GM18511 (cell line): ENCODE measurements around the gene SNTA1.
A peak's percentile ranks its signal among the peaks of the same experiment; 100 is the strongest.
"Not testable (repeated sequence)": the region's sequence is repeated elsewhere in the genome, so short reads cannot be mapped to it uniquely, and the experiment has no call there.

Experiments
- ATAC-seq: cut with Tn5 transposase; IDR thresholded peaks from one replicate; pipeline ENCODE4 v1.9.1; 2021; ENCODE audit warnings: mild to moderate bottlenecking, moderate library complexity; ENCODE audit not compliant: unreplicated experiment

Gene SNTA1

DNA sequence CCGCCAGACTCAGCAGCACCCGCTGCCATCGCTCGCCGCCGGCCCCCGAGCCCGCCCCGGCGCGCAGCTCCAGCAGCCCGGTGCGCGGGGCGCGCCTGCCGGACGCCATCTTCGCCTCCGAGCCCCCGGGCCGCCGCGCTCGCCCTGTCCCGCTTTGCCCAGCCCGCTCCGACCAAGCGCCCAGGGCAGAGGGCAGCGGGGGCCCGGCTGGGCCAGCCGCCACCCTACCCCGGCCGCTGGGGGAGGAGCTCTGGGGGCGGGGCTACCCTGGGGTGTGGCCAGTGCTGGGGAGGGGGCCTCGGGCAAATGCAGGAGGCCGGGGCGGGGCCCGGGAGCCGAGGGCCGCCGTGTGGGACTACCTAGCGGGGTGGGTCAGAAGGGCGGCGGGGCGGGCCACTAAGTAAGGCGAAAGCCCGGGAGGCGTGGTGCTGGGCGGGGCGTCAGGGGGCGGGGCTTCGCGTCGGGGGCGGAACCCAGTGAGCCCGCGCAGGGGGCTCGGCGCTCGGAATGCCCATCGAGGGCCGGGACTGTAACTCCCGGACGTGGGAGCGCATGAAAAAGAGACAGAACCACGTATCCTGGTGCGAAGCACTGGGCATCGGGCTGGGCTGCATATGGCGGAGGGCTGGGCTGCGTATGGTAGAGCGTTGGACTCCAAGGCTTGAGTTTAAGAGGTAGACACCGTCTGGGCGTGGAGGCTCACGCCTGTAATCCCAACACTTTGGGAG is at the start of gene SNTA1:
Gene SNTA1 (minus strand): TSS at position 252 of the 728 bp plus-strand sequence. CDS start 143 bp downstream, at position 109.
- peak; percentile 74 for ATAC-seq

DNA sequence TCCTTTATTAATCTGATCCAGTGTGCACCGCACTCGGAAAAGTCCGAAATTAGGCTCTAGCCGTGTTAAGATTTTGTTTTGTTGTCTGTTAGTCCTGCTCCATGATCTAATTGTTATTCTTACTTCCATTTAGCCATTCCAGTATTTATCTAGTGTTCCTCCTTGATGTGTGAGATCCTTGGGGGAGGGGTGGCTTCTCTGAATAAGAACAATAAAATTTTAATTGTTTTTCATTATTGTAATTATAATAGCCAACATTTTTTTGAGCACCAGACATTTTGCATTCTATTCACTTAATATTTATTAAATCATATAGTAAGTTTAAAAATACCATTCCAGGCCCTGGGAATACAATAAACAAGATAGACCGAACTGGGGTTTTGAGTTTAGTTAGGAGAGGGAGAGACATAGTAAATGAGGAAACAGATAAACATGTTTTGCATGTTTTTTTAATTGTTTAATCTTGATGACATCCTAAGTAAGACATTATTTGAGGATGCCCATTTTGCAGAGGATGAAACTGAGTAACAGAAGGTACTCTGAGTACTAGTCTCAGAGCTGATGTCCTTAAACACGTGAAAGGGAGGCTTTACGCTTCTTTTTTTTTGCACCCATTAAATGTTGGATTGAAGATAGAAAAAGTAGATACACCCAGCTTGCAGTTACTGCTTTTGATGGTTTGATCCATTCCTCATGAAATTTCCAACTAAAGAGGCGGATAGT is 47.5 kb upstream of the SNTA1 start:
- no peak for ATAC-seq

DNA sequence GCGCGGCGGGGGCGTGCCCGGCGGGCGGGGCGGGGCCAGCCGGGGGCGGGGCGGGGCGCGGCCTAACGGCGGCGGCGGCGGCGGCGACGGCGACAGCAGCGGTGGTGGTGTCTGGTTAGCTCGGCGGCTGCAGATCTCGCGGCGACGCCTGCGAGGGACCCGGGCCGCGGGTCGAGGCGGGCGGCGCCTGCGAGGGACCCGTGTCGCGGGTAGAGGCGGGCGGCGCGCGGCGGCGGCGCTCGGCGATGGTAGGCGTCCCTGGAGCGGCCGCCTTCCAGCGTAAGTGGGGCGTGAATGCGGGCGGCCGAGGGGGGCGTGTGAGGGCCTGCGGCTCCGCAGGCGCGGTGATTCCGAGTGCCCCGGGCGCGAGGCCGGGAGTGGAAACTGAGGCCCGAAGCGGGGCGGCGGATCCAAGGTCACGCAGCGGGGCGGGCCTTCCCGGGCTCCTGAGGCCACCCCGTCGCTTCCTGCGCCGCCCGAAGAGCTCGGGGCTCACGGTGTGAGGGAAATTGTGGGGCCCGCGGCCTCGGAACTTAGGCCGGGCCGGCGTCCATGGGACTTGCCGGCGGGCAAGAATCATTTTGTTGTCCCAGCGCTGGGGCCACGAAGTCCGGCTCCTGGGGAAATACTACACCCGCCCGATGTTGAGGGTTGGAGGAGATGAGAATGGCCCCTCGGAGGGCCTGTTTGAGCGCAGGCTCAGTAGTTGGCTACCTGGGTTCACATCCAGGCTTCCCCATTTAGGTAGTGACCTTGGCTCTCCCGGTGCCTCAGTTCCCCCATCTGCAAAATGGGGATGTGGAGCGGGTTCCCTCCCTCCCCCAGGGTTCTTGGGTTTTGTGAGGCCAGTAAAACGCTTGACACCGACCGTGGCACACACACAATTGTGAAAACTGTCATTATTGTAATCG is 46.7 kb upstream of the SNTA1 start, which contains the start of gene CBFA2T2:
Gene CBFA2T2 (plus strand): TSS at position 74 of the 911 bp plus-strand sequence. CDS start 172 bp downstream, at position 246.
- ATAC-seq, result peak; percentile 63

GRCh38 chr20:33489495-33490022 is 46.0 kb upstream of the SNTA1 start:
- ATAC-seq, result peak; percentile 93

DNA sequence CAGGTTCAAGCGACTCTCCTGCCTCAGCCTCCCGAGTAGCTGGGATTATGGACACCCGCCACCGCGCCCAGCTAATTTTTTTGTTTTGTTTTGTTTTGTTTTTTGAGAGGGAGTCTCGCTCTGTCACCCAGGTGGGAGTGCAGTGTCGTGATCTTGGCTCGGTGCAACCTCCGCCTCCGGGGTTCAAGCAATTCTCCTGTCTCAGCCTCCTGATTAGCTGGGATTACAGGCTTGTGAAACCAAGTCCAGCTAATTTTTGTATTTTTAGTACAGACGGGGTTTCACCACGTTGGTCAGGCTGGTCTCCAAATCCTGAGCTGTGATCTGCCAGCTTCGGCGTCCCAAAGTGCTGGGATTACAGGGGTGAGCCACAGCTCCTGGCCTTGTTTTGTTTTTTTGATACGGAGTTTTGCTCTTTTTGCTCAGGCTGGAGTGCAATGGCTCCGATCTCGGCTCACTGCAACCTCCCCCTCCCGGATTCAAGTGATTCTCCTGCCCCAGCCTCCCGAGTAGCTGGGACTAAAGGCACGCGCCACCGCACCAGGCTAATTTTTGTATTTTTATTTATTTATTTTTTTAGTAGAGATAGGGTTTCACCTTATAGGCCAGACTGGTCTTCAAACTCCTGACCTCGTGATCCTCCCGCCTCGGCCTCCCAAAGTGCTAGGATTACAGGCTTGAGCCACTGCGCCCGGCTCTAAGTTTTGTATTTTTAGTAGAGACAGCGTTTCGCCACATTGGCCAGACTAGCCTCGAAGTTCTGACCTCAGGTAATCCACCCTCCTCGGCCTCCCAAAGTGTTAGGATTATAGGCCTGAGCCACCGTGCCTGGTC is 45.3 kb upstream of the SNTA1 start:
- not testable (repeated sequence) for ATAC-seq

GRCh38 chr20:33488201-33488600 is 44.6 kb upstream of the SNTA1 start:
- no peak for ATAC-seq

GRCh38 chr20:33483186-33483585 is 39.6 kb upstream of the SNTA1 start:
- not testable (repeated sequence) for ATAC-seq

- no peak for ATAC-seq
Measured at GRCh38 chr20:33482581-33482980, 39.0 kb upstream of the SNTA1 start.

DNA sequence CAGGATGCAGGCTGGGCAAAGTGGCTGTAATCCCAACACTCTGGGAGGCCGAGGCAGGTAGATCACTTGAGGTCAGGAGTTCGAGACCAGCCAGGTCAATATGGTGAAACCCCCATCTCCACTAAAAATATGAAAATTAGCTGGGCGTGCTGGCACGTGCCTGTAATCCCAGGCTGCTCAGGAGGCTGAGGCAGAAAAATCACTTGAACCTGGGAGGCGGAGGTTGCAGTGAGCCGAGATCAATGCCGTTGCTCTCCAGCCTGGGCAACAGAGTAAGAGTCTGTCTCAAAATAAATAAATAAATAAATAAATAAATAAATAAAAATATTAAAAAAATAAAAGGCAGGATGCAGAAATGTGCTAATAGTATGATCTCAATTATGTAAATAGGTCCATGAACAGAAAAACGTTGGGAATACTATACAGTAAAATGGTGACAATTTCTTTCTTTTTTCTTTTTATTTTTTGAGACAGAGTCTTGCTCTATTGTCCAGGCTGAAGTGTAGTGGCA is 37.9 kb upstream of the SNTA1 start:
- ATAC-seq, result no peak

- ATAC-seq, result no peak
Measured at GRCh38 chr20:33480048-33480447, 36.5 kb upstream of the SNTA1 start.

DNA sequence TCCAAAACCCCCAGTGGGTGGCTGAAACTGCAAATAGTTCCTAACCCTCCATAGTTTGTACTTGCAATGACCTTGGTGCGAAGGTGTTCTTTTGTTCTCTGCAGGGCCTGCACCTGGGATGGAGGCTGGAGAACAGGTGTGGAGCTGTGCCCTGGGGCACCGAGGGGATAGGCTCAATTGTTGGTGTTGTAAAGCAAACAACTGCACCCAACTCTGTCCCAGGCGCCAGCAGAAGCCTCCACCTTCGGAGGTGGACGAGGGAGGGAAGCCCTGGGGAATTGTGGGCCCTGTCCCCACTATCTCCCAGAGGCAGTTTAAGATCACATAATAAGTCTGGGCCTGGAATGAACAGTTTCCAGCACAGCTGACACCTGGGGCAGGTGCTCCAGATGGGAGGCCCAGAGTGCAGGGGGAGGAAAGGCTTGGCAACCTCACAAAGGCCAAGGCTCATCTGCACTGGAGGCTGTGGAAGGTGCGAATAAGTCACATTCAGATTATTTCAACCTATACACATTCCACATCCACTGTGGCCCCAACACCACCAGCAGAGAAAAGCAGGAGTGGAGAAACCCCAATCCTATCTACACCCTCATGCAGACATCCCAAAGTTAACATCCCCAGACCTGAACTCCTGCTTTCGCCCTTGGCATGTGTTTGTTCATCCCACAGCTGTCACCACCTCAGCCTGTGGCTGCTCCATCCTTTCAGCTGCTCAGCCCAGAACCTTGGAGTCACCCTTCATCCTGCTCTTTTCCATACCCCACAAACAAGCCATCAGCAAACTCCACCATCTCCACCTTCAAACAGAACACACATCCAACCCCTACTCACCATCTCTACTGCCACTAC is 34.0 kb upstream of the SNTA1 start:
- ATAC-seq, result no peak

DNA sequence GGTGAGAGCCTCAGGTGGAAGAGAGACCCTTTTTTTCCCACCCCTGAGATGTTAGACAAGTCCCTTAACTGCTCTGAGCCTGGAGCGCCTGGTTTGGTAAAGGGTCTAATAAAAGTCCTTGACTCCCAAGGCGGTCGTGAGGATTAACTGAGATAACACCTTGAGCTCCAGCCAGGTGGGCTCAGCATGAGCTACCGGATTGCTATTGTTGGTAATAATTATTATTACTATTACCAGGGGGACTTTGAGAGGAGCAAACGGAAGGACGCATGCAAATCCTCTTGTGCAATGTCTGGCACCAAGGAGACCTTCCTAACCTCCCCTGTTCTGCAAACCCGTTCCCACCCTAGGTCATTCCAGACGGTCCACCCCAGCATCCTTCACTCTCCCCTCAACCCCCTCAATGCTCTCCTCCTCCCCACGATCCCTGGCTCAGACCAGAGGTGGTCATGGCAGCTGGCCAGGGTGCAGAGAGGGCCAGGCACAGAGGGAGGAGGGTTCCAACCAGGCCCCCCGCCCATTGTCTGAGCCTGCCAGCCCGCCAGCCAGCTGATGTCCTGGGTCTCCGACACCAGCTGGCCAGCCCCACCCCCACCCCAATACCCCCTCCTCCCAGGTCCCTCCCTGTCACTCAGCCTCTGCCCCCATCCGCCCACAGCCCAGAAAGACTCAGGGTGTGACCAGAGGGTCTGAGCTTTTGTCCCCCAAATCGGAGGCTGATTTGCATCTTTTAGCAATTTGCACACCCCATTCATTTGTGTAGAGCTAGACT is 32.0 kb upstream of the SNTA1 start:
- ATAC-seq, result no peak

DNA sequence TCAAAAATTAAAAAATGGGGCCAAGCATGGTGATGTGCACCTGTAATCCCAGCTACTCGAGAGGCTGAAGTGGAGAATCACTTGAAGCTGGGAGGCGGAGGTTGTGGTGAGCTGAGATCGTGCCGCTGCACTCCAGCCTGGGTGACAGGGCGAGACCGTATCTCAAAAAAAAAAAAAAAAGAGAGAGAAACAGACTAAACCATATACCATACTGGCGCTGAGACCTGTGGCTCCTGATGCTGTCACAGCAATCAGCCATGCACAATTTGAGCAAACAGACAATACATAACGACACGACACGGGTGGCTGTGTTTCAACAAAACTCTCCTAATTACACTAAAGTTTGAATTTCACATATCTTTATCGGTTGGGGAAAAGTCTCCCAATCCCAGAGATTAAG is 31.4 kb upstream of the SNTA1 start:
- no peak for ATAC-seq

DNA sequence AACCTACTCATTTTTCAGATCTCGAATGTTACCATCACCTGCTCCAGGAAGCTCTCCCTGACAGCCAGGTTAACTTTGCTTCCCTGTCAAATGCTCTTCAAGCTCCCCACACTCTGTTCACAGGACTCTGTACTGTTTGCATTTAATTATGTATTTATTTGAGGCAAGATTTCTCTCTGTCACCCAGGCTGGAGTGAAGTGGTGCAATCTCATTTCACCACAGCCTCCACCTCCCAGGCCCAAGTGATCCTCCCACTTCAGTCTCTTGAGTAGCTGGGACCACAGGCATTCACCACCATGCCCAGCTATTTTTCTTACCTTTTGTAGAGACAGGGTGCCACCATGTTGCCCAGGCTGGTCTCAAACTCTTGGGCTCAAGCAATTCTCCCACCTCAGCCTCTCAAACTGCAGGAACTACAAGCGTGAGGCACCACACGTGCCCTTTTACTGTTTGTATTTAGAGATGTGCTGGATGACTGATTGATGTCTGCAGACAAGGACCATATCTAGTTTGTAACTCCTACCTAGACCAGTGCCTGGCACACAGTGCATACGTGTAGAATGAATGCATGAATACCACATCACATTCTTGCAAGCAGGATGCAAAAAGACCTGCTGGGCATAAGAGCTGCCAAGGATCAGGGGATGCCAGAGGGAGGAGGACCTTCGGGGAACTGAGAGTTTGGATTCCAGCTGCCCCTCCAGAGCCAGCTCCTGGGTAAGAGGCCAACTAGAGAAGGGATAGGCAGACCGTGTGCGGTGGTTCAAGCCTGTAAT is 30.7 kb upstream of the SNTA1 start:
- ATAC-seq, result no peak

DNA sequence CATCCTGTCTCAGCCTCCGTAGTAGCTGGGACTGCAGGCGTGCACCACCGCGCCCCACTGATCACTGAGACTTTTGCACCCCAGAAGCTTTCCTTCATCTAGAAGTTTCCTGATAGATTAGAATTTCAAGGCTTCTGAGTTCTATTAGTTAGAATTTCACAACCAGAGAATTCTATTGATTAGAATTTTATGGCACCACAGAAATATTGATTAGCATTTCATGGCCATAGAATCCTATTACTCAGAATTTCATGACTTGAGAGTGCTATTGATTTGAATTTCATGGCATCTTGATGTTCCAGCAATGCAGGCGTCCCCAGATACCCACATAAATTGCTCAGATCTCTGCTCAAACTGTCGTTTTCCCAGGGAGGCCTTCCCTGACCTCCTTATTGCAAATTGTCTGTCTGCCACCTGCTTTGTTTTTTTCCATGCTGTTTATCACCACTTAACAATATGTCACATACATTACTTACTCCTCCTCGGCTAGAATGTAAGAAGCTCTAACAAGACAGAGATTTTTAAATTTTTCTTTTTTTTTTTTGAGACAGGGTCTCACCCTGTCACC is 29.4 kb upstream of the SNTA1 start:
- ATAC-seq, result no peak

DNA sequence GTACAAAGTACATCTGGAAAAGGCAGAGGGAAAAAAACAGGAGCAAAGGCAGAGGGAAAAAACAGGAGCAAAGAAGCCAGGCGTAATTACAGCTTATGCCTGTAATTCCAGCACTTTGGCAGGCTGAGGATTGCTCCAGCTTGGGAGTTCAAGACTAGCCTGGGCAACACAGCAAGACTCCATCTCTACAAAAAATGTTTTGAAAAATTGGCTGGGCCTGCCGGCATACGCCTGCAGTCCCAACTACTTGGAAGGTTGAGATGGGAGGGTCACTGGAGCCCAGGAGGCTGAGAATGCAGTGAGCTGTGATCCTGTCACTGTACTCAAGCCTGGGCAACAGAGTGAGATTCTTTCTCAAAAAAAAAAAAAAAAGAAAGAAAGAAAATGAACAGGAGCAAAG is 27.3 kb upstream of the SNTA1 start:
- no peak for ATAC-seq

- no peak for ATAC-seq
Measured at GRCh38 chr20:33470457-33470856, 26.9 kb upstream of the SNTA1 start.
